Measurements from ENCODE around the gene NBAS.

Gene NBAS

DNA sequence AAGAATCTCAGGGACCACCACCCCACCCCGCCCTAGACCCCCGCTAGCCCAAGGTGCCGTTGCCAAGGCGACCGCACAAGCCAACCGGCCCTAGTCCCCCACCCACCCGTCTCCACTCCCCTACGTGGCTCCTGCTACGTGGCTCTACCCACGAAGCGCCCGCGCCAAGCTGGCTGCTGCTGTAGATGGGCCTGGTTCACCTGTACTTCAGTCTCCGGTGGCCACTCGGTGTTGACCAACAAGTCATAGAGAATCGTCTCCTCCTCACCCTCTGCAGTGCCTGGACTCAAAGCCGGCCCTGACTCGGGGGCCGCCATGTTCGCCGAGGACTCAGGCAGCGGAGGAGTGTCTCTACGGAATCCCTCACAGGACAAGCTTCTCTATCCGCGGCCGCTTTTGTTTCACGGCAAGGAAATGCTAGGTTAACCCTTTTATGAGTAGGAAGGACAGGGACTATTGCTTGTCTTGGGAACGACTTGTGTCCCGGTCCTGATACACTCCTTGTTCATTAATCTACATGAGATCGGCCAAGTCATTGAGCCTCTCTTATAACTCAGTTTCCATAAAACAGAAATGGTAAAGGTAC lies at the start of gene NBAS:
TSS of gene NBAS (minus strand) at position 347 of the 586 bp plus-strand sequence. CDS start at position 317, 30 bp downstream.
- DNase-seq (ENCODE audit: low read depth), result peak; percentile 83
- TF ChIP-seq, protein P1, sequence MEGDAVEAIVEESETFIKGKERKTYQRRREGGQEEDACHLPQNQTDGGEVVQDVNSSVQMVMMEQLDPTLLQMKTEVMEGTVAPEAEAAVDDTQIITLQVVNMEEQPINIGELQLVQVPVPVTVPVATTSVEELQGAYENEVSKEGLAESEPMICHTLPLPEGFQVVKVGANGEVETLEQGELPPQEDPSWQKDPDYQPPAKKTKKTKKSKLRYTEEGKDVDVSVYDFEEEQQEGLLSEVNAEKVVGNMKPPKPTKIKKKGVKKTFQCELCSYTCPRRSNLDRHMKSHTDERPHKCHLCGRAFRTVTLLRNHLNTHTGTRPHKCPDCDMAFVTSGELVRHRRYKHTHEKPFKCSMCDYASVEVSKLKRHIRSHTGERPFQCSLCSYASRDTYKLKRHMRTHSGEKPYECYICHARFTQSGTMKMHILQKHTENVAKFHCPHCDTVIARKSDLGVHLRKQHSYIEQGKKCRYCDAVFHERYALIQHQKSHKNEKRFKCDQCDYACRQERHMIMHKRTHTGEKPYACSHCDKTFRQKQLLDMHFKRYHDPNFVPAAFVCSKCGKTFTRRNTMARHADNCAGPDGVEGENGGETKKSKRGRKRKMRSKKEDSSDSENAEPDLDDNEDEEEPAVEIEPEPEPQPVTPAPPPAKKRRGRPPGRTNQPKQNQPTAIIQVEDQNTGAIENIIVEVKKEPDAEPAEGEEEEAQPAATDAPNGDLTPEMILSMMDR (conservative IDR thresholded peaks at IDR 0.05; ENCODE audit: low read length), result no peak

DNA sequence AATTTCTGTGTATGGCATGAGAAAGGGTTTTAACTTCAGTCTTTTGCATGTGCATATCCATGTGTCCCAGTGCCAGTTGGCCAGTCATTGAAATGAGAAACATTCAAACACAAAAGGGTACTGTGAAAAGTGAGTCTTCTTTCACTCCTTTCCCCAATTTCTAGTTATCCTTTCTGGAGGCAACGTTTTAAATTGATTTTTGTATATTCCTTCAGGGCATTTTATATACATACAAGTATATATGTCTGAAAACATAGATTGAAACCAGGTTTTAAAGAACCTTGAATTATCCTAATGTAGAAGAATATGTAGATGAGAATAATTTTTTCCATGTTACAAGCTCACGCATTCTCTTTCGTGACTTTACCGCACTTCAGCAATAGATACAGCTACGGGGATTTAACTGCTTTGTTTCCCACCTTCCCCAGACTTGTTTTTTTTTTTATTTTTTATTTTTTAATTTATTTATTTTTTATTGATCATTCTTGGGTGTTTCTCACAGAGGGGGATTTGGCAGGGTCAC lies 49.4 kb upstream of the NBAS start:
- no peak for DNase-seq (ENCODE audit: low read depth)
- TF ChIP-seq, protein P1 (conservative IDR thresholded peaks at IDR 0.05; ENCODE audit: low read length), result no peak
- H3K4me3 ChIP-seq (ENCODE audit: low read length), result no peak overlapping the region

More for the DNA sequence above, at the start of gene NBAS:
- peak within 1 kb of the TSS; percentile 91 for H3K4me3 ChIP-seq (ENCODE audit: low read length)

DNA sequence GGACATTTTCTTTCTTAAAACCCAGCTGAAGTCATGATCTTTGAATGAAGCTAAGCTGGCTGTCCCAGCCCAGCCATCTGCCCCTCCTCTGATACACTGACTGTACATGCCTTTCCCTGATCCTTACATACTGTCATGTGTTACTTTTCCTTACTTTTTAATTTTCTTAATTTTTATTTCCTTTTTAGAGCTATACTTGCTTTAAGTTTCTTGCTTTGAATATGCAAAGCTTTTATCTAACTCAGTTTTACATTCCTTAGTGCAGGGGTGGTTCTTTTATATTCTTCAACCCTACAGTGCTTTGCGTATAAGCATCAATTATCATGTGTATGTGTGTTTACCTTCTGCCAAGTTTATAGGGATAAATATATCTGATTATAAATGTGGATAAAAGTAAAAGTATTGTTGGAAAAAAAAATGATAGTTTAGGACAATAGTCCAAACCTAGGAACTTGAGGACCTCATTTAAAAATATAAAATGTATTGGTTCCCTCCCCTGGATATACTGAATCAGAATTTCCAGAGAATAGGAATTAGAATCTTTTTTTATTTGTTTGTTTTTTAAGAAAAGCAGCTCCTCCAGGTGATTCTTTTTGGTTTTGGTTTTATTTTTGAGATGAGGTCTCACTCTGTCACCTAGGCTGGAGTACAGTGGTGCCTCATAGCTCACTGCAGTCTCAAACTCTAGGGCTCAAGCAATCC lies 48.4 kb upstream of the NBAS start:
- no peak overlapping the region for H3K4me3 ChIP-seq (ENCODE audit: low read length)
- TF ChIP-seq, protein P1 (conservative IDR thresholded peaks at IDR 0.05; ENCODE audit: low read length), result no peak
- DNase-seq (ENCODE audit: low read depth), result no peak

DNA sequence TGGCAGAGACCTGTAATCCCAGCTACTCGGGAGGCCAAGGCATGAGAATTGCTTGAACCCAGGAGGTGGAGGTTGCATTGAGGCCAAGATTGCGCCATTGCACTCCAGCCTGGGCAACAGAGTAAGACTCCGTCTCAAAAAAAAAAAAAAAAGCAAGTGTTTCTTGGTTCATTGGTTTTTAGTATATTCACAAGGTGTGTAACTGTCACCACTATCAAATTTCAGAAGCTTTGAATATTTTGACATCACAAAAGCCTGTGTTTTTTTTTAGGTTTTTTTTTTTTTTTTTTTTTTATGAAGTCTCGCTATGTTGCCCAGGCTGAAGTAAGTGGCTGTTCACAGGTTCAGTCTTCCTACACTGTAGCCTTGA lies 47.2 kb upstream of the NBAS start:
- no peak for DNase-seq (ENCODE audit: low read depth)
- H3K4me3 ChIP-seq (ENCODE audit: low read length), result no peak overlapping the region
- TF ChIP-seq, protein P1 (conservative IDR thresholded peaks at IDR 0.05; ENCODE audit: low read length), result no peak

DNA sequence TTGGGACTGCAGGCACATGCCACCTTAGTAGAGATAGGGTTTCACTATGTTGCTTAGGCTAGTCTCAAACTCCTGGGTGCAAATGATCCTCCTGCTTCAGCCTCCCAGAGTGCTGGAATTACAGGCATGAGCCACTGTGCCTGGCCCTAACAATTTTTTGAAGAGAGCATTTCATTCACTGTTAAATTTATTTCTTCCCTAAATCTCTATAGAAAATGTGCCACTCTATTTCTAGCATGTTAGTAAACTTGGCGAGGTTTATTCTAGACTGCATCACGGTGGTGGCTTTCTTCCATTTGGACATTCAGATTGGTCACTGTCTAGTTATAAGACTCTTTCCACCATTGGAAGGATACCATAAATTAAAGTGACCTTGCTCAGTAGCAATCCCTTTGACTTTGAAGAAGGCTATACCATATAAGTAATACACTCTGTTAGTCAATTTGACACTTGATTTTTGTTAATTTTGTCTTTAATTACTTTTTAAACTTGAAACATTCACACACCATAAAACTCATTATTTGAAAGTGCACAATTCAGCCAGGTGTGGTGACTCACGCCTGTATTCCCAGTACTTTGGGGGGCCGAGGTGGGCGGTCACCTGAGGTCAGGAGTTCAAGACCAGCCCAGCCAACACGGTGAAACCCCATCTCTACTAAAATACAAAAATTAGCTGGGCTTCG lies 46.7 kb upstream of the NBAS start:
- no peak overlapping the region for H3K4me3 ChIP-seq (ENCODE audit: low read length)
- TF ChIP-seq, protein P1 (conservative IDR thresholded peaks at IDR 0.05; ENCODE audit: low read length), result no peak
- no peak for DNase-seq (ENCODE audit: low read depth)

DNA sequence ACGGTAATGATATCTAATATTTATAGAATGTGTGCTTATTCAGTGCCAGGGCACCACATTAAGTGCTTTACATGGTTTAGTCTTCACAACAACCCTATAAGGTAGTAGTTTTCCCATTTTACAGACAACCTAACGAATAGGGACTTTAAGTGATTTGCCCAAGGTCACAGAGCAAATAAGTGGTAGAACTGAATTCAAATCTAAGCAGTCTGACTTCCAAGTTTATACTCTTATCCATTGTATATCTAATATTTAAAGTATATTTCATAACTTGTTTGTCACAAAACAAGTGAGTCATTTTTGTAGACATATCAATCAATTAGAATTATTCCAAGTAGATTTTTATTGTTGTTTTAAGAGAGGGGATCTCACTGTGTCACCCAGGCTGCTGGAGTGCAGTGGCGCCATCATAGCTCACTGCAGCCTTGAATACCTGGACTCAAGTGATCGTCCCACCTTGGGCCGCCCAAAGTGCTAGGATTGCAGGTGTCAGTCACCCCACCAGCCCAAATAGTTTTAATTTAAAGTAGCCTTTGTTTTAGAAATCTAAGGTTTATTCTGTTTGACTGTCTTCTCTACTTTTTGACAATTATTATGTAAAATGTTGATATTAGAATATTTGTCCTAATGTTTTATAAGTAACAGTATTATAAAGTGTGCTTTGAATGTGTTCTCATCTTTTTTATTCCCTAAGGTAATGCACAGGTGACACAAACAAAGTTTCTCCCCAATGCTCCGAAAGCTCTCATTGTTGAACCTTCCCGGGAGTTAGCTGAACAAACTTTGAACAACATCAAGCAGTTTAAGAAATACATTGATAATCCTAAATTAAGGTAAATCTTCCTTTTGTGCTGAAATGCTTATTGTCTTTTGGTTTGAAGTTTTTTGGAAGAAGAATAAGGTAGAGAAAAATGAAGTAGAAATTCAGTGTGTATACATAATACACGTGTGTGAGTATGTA lies 45.6 kb upstream of the NBAS start:
- DNase-seq (ENCODE audit: low read depth), result no peak
- H3K4me3 ChIP-seq (ENCODE audit: low read length), result no peak overlapping the region
- TF ChIP-seq, protein P1 (conservative IDR thresholded peaks at IDR 0.05; ENCODE audit: low read length), result no peak
